ENCODE measurements around the gene LAIR2. TPM values are rescaled to one million over a fixed set of nuclear protein-coding genes. Genes with fewer than 3 reads are reported as not detected.

The LAIR2 gene
- total RNA-seq, 4 donors from 2014 or later, result not detected

DNA sequence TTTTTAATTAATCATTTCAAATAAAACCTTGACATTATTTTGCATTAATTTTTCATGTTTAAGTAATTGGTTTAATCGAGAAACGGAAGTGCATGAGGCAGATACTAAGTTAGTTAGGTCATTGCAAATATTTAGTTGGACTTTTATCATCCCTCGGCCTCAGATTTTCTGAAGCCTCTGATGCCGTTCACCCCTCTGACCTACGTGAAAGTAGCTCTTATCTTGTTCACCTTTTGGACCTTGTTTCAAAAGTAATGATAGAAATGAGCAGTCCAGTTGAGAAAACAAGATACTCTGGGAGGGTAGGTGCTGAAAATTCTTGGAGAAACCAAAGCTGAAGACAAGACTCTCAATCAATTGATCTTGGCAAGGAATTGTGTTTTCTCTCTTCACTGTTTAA is 23.0 kb downstream of the LAIR2 start:
- H3K4me1 ChIP-seq, result no peaks in the 10 kb centered on the region
- WGBS, 2 donors, result 79 to 82% methylated on average over 5 of the region's 5 CpGs
- TF ChIP-seq POLR2A (IDR thresholded peaks at IDR 0.05) (no peak), CTCF (IDR thresholded peaks at IDR 0.05) (no peak)
- H3K27ac ChIP-seq, result no peak overlapping the region
- intact Hi-C loops (cut with DNase I), result no loop called here
- DNase-seq, result no peak
- peaks cover 0 to 21% (median 1%) of the 10 kb centered on the region in 4 donors for H3K27me3 ChIP-seq
- H3K36me3 ChIP-seq, result no peaks in the 10 kb centered on the region
- H3K4me3 ChIP-seq, result no peak overlapping the region
- H3K9me3 ChIP-seq, result no peaks in the 10 kb centered on the region

- Histone ChIP-seq H3K4me1 (no peaks in the 10 kb centered on the region), H3K27me3 (peaks cover 0 to 10% (median 1%) of the 10 kb centered on the region in 4 donors), H3K4me3 (no peak overlapping the region), H3K9me3 (no peaks in the 10 kb centered on the region), H3K36me3 (no peaks in the 10 kb centered on the region), H3K27ac (no peak overlapping the region)
- WGBS, 2 donors, result 85 to 93% methylated on average over 26 of the region's 26 CpGs
- intact Hi-C loops (cut with DNase I), result no loop called here
- no peak for DNase-seq
- TF ChIP-seq POLR2A (IDR thresholded peaks at IDR 0.05), result no peak
- TF ChIP-seq CTCF (IDR thresholded peaks at IDR 0.05), result no peak
Measured at GRCh38 chr19:54526972-54527371, 24.3 kb downstream of the LAIR2 start.

DNA sequence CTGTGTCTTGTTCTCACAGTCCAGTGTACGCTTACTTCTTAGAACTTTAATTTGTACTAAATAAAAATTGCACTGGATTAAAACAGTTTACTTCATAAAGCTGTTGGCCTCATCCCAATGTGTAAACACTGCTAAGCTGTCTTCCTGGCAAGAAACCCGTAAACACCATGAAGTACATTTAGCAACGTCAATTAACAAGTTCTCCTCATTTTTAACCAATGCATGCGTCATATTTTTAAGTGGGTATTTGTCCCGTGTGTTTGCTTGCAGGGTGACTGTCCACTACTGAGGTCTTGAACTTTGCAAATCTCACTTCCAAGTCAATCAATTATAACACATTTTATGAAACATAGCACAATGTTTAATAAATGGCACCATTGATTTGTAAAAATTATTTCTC is 28.2 kb downstream of the LAIR2 start:
- Histone ChIP-seq H3K36me3 (no peaks in the 10 kb centered on the region), H3K4me3 (no peak overlapping the region), H3K27me3 (peaks cover 0 to 37% (median 1%) of the 10 kb centered on the region in 4 donors), H3K9me3 (no peaks in the 10 kb centered on the region), H3K27ac (no peak overlapping the region), H3K4me1 (no peaks in the 10 kb centered on the region)
- no peak for TF ChIP-seq CTCF (IDR thresholded peaks at IDR 0.05)
- TF ChIP-seq POLR2A (IDR thresholded peaks at IDR 0.05), result no peak
- no peak for DNase-seq
- 51 to 53% methylated on average over 5 of the region's 5 CpGs for WGBS, 2 donors
- intact Hi-C loops (cut with DNase I), result no loop called here

- no peak for DNase-seq
- H3K36me3 ChIP-seq, result no peaks in the 10 kb centered on the region
- no peaks in the 10 kb centered on the region for H3K4me1 ChIP-seq
- no peak overlapping the region for H3K4me3 ChIP-seq
- intact Hi-C loops (cut with DNase I), result no loop called here
- H3K27me3 ChIP-seq, result peaks cover 0 to 34% (median 1%) of the 10 kb centered on the region in 4 donors
- H3K9me3 ChIP-seq, result no peaks in the 10 kb centered on the region
- 49 to 65% methylated on average over 3 to 4 of the region's 4 CpGs for WGBS, 2 donors
- TF ChIP-seq CTCF (IDR thresholded peaks at IDR 0.05) (no peak), POLR2A (IDR thresholded peaks at IDR 0.05) (no peak)
- no peak overlapping the region for H3K27ac ChIP-seq
Measured at GRCh38 chr19:54532528-54532927, 29.9 kb downstream of the LAIR2 start.

GRCh38 chr19:54533476-54533875 is 30.8 kb downstream of the LAIR2 start:
- intact Hi-C loops (cut with DNase I), result no loop called here
- no peaks in the 10 kb centered on the region for H3K9me3 ChIP-seq
- no peak overlapping the region for H3K27ac ChIP-seq
- no peaks in the 10 kb centered on the region for H3K4me1 ChIP-seq
- peaks cover 0 to 33% (median 1%) of the 10 kb centered on the region in 4 donors for H3K27me3 ChIP-seq
- TF ChIP-seq POLR2A (IDR thresholded peaks at IDR 0.05), result no peak
- TF ChIP-seq CTCF (IDR thresholded peaks at IDR 0.05), result no peak
- H3K36me3 ChIP-seq, result no peaks in the 10 kb centered on the region
- DNase-seq, result no peak
- WGBS, 2 donors, result 66 to 85% methylated on average over 5 to 6 of the region's 8 CpGs
- H3K4me3 ChIP-seq, result no peak overlapping the region
